WTC11 (cell line): ENCODE measurements around the gene STKLD1. TPM values are rescaled to one million over a fixed set of nuclear protein-coding genes. Genes with fewer than 3 reads are reported as not detected.

Experiments
- ATAC-seq: fragments of 200-7000 bp; cut with Tn5 transposase; 2 replicates; pipeline ENCODE4 v1.10.0; 2021; ENCODE audit warnings: mild to moderate bottlenecking, moderate library complexity
- CTCF ChIA-PET: fragments of 300-600 bp; sonication (Branson Sonifier 250); formaldehyde crosslinking; loops from one replicate; lab custom pipeline; 2021; ENCODE audit warnings: antibody characterized with exemption; lab: Charles Lee
- POLR2A ChIA-PET: fragments of 350-600 bp; sonication (Branson Sonifier 250); formaldehyde crosslinking; loops from one replicate; lab custom pipeline; 2021; ENCODE audit warnings: antibody characterized with exemption; lab: Charles Lee
- DNase-seq: peaks from one replicate; pipeline ENCODE4 v3.0.0; 2021; ENCODE audit warnings: low spot score
- H3K27ac Mint-ChIP-seq: 2 replicates; pipeline ENCODE4 v1.8.0; 2021; ENCODE audit warnings: mixed read lengths
- H3K27me3 Mint-ChIP-seq: 2 replicates; pipeline ENCODE4 v1.8.0; 2021; ENCODE audit warnings: low read depth, mild to moderate bottlenecking, moderate library complexity, mixed read lengths
- H3K36me3 Mint-ChIP-seq: 2 replicates; pipeline ENCODE4 v1.8.0; 2021; ENCODE audit warnings: mixed read lengths
- H3K4me1 Mint-ChIP-seq: 2 replicates; pipeline ENCODE4 v1.8.0; 2022; ENCODE audit warnings: mixed read lengths
- H3K4me3 Mint-ChIP-seq: 2 replicates; pipeline ENCODE4 v1.8.0; 2021; ENCODE audit warnings: mild to moderate bottlenecking, moderate library complexity, mixed read lengths
- H3K9me3 Mint-ChIP-seq: 2 replicates; pipeline ENCODE4 v1.8.0; 2021; ENCODE audit warnings: mixed read lengths
- AFF4 ChIP-seq: sonication (generic); formaldehyde crosslinking; IDR thresholded peaks from 2 replicates; pipeline ENCODE4 v1.8.1; 2023; ENCODE audit warnings: mild to moderate bottlenecking, missing genetic modification reagents, borderline replicate concordance
- AR ChIP-seq: fragments of 250-450 bp; sonication (Bioruptor Pico); IDR thresholded peaks from 2 replicates; pipeline ENCODE4 v1.9.0; 2021; ENCODE audit warnings: mild to moderate bottlenecking
- ATF3 ChIP-seq: sonication (generic); formaldehyde crosslinking; conservative IDR thresholded peaks from 2 replicates; pipeline ENCODE4 v1.8.1; 2022; ENCODE audit warnings: mild to moderate bottlenecking, missing genetic modification reagents
- CBFB ChIP-seq: sonication (generic); formaldehyde crosslinking; IDR thresholded peaks from 2 replicates; pipeline ENCODE4 v1.8.1; 2022; ENCODE audit warnings: mild to moderate bottlenecking, low read depth, missing genetic modification reagents
- ETV6 ChIP-seq: sonication (generic); formaldehyde crosslinking; IDR thresholded peaks from 2 replicates; pipeline ENCODE4 v1.8.1; 2022; ENCODE audit warnings: mild to moderate bottlenecking, missing genetic modification reagents
- GTF2I ChIP-seq: fragments of 250-450 bp; sonication (Bioruptor Pico); conservative IDR thresholded peaks from 2 replicates; pipeline ENCODE4 v1.4.0; 2021; ENCODE audit warnings: mild to moderate bottlenecking
- HMGA2 ChIP-seq: fragments of 250-450 bp; sonication (Bioruptor Pico); IDR thresholded peaks from 2 replicates; pipeline ENCODE4 v1.4.0; 2021; ENCODE audit warnings: mild to moderate bottlenecking, moderate library complexity
- HMGXB4 ChIP-seq: sonication (generic); formaldehyde crosslinking; IDR thresholded peaks from 2 replicates; pipeline ENCODE4 v1.8.1; 2023; ENCODE audit warnings: mild to moderate bottlenecking, moderate library complexity, missing genetic modification reagents
- NFATC4 ChIP-seq: fragments of 250-450 bp; sonication (Bioruptor Pico); IDR thresholded peaks from 2 replicates; pipeline ENCODE4 v1.9.0; 2021; ENCODE audit warnings: mild to moderate bottlenecking
- NR1H2 ChIP-seq: sonication (generic); formaldehyde crosslinking; IDR thresholded peaks from 2 replicates; pipeline ENCODE4 v1.9.0; 2021; ENCODE audit warnings: mild to moderate bottlenecking, moderate library complexity, missing genetic modification reagents
- PRDM15 ChIP-seq: sonication (generic); formaldehyde crosslinking; IDR thresholded peaks from 2 replicates; pipeline ENCODE4 v1.8.0; 2022; ENCODE audit warnings: missing genetic modification reagents
- RELA ChIP-seq: sonication (generic); formaldehyde crosslinking; IDR thresholded peaks from 2 replicates; pipeline ENCODE4 v1.8.1; 2022; ENCODE audit warnings: missing genetic modification reagents, mild to moderate bottlenecking, borderline replicate concordance
- TEAD4 ChIP-seq: sonication (generic); formaldehyde crosslinking; IDR thresholded peaks from 2 replicates; pipeline ENCODE4 v1.8.0; 2022; ENCODE audit warnings: mild to moderate bottlenecking, missing genetic modification reagents
- ZNF416 ChIP-seq: fragments of 250-450 bp; sonication (Bioruptor Pico); IDR thresholded peaks from 2 replicates; pipeline ENCODE4 v1.9.0; 2021; ENCODE audit warnings: mild to moderate bottlenecking, inconsistent platforms
- total RNA-seq: library from RNA; stranded (reverse); gene quantifications from 3 replicates; pipeline ENCODE4 v1.2.3, GENCODE V29; 2021
- TF ChIP-seq, protein P1 (sequence below): sonication (generic); formaldehyde crosslinking; IDR thresholded peaks from 2 replicates; pipeline ENCODE4 v1.8.0; 2022; ENCODE audit warnings: mild to moderate bottlenecking, missing genetic modification reagents
- TF ChIP-seq, protein P2 (sequence below): sonication (generic); formaldehyde crosslinking; IDR thresholded peaks from 2 replicates; pipeline ENCODE4 v1.8.1; 2022; ENCODE audit warnings: low read depth, mild to moderate bottlenecking, moderate library complexity, missing genetic modification reagents, borderline replicate concordance
- TF ChIP-seq, protein P3 (sequence below): fragments of 250-450 bp; sonication (Bioruptor Pico); IDR thresholded peaks from 2 replicates; pipeline ENCODE4 v2.1.2; 2022; ENCODE audit warnings: mild to moderate bottlenecking, moderate library complexity
- TF ChIP-seq, protein P4 (sequence below): fragments of 250-450 bp; sonication (Bioruptor Pico); conservative IDR thresholded peaks from 2 replicates; pipeline ENCODE4 v1.9.0; 2021; ENCODE audit warnings: mild to moderate bottlenecking

Gene STKLD1
- total RNA-seq, 1 experiment from 2014 or later, result 0.98 TPM

DNA sequence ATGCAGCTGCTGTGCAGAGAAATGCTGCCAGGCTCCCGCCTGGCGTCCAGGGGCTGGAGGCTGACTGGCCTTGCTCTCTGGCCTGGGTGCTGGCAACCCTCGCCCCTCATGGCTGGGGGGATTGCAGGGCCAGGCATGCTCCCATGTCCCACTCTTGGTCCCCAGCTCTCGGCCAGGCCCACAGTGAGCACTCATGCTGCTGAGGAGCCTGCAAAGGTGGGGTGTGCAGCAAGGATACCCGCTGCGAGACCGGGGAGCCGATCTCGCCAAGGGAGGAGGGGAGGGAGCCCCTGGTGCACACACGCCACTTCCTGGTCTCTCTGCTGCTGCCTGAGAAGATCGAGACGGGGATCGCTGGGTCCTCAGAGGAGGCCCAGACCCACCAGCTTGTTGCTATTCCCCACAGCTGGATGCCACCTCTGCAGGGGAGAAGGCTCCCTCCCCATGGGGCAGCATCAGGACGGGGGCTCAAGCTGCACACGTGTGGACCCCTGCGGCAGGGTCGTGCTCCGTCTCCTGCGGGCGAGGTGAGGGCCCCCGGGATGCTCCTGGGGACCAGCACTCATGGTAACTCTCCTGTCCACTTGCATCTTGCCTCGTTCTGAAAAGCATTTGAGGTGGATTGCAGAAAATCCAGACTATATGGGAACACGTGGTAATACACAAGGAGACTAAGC lies 69.3 kb downstream of the STKLD1 start:
- H3K4me1 Mint-ChIP-seq, result no peaks in the 10 kb centered on the region
- DNase-seq (no peak), ATAC-seq (no peak)
- no peak overlapping the region for H3K4me3 Mint-ChIP-seq
- no peaks in the 10 kb centered on the region for H3K9me3 Mint-ChIP-seq
- no peak overlapping the region for H3K27ac Mint-ChIP-seq
- ChIA-PET POLR2A (no interaction called here), CTCF (interaction anchor here (0.7 to 3.2 kb wide), 3 partner anchors 11 to 41 kb away, joined by 3 to 15 read pairs (median 3); no protein-coding TSS in a partner anchor)
- no peaks in the 10 kb centered on the region for H3K27me3 Mint-ChIP-seq
- no peaks in the 10 kb centered on the region for H3K36me3 Mint-ChIP-seq
- TF ChIP-seq, protein P1, sequence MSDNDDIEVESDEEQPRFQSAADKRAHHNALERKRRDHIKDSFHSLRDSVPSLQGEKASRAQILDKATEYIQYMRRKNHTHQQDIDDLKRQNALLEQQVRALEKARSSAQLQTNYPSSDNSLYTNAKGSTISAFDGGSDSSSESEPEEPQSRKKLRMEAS (CRISPR knock-in tag), result no peak
- TF ChIP-seq AR (CRISPR knock-in tag), result no peak
- TF ChIP-seq NFATC4 (CRISPR knock-in tag), result no peak
- no peak for TF ChIP-seq HMGXB4 (CRISPR knock-in tag)
- TF ChIP-seq HMGA2 (CRISPR knock-in tag), result no peak
- no peak for TF ChIP-seq RELA (CRISPR knock-in tag)
- TF ChIP-seq AFF4 (CRISPR knock-in tag), result no peak
- no peak for TF ChIP-seq CBFB (CRISPR knock-in tag)
- TF ChIP-seq NR1H2, result no peak
- no peak for TF ChIP-seq GTF2I (CRISPR knock-in tag)
- TF ChIP-seq TEAD4 (CRISPR knock-in tag), result no peak
- TF ChIP-seq, protein P2, sequence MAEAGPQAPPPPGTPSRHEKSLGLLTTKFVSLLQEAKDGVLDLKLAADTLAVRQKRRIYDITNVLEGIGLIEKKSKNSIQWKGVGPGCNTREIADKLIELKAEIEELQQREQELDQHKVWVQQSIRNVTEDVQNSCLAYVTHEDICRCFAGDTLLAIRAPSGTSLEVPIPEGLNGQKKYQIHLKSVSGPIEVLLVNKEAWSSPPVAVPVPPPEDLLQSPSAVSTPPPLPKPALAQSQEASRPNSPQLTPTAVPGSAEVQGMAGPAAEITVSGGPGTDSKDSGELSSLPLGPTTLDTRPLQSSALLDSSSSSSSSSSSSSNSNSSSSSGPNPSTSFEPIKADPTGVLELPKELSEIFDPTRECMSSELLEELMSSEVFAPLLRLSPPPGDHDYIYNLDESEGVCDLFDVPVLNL, result no peak
- no peak for TF ChIP-seq PRDM15
- TF ChIP-seq, protein P3, sequence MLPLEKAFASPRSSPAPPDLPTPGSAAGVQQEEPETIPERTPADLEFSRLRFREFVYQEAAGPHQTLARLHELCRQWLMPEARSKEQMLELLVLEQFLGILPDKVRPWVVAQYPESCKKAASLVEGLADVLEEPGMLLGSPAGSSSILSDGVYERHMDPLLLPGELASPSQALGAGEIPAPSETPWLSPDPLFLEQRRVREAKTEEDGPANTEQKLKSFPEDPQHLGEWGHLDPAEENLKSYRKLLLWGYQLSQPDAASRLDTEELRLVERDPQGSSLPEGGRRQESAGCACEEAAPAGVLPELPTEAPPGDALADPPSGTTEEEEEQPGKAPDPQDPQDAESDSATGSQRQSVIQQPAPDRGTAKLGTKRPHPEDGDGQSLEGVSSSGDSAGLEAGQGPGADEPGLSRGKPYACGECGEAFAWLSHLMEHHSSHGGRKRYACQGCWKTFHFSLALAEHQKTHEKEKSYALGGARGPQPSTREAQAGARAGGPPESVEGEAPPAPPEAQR, result no peak
- TF ChIP-seq ZNF416 (CRISPR knock-in tag), result no peak
- TF ChIP-seq, protein P4, sequence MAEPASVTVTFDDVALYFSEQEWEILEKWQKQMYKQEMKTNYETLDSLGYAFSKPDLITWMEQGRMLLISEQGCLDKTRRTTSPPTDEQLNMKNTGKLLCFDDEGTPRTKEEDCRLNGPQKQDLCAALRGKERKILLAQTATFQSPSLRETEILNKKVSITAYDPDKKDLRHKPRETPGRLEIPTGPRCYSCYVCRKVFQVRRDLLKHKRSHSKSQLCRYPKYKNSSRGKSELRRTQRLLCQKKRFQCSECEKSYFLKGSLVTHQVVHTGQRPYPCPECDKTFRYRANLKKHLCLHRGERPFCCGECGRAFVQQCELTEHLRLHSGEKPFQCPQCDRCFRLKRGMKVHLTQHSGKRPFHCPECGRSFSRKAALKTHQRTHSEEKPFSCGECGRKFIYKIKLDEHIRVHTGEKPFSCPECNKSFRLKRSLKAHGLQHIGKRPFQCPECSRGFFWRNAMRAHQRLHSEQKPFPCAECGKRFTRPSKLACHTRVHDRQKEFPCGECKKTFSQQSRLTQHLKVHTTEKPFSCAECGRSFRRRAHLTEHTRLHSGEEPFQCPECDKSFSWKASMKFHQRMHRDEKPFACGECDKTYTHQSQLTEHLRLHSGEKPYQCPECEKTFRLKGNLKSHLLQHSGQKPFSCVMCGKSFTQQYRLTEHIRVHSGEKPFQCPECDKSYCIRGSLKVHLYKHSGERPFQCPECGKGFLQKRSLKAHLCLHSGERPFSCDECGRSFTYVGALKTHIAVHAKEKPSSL (CRISPR knock-in tag), result no peak
- no peak for TF ChIP-seq ETV6 (CRISPR knock-in tag)
- no peak for TF ChIP-seq ATF3 (CRISPR knock-in tag)
